Measurements from ENCODE around the gene NDUFAF7. TPM values are rescaled to one million over a fixed set of nuclear protein-coding genes. Genes with fewer than 3 reads are reported as not detected.

The NDUFAF7 gene
- total RNA-seq = 10 to 100 TPM; 11.3 to 35.7 (median 19.3) TPM

GRCh38 chr2:37231241-37232130, at the start of gene NDUFAF7, which contains the start of gene CEBPZ:
TSS of gene NDUFAF7 (plus strand) at chr2:37231658. CDS start at chr2:37231706, 48 bp downstream.
TSS of gene CEBPZ (minus strand) at chr2:37231596. CDS start at chr2:37231567, 29 bp downstream.
- Histone ChIP-seq H3K27ac (peak within 1 kb of the TSS; percentile 88 to 94), H3K4me3 (peak within 1 kb of the TSS; percentile 76 to 98), H3K4me1 (peaks cover 12 to 13% of the 10 kb centered on the region in 2 donors), H3K9me3 (no peaks in the 10 kb centered on the region), H3K27me3 (no peaks in the 10 kb centered on the region), H3K36me3 (no peaks in the 10 kb centered on the region)
- intact Hi-C loops (cut with DNase I; ENCODE audit: low total_unique reads) = no loop called here
- peak; percentile 90 to 91 for DNase-seq
- TF ChIP-seq CTCF (IDR thresholded peaks at IDR 0.05) (peak in 2 of 4 experiments; percentile 5 to 17), POLR2A (IDR thresholded peaks at IDR 0.05) (peak; percentile 71 to 75)

- H3K36me3 ChIP-seq = no peaks in the 10 kb centered on the region
- TF ChIP-seq CTCF (IDR thresholded peaks at IDR 0.05) (no peak), POLR2A (IDR thresholded peaks at IDR 0.05) (no peak)
- H3K4me1 ChIP-seq = no peaks in the 10 kb centered on the region
- no peaks in the 10 kb centered on the region for H3K27me3 ChIP-seq
- no peak overlapping the region for H3K27ac ChIP-seq
- intact Hi-C loops (cut with DNase I; ENCODE audit: low total_unique reads) = no loop called here
- no peaks in the 10 kb centered on the region for H3K9me3 ChIP-seq
- H3K4me3 ChIP-seq = no peak overlapping the region
- DNase-seq = no peak
These were observed 49.5 kb upstream of the NDUFAF7 start for GRCh38 chr2:37181726-37182684.

- TF ChIP-seq POLR2A (IDR thresholded peaks at IDR 0.05) (no peak), CTCF (IDR thresholded peaks at IDR 0.05) (no peak)
- no peaks in the 10 kb centered on the region for H3K9me3 ChIP-seq
- no peak within 1 kb of the TSS for H3K27ac ChIP-seq
- no peaks in the 10 kb centered on the region for H3K4me1 ChIP-seq
- intact Hi-C loops (cut with DNase I; ENCODE audit: low total_unique reads) = no loop called here
- DNase-seq = no peak
- no peak within 1 kb of the TSS for H3K4me3 ChIP-seq
- no peaks in the 10 kb centered on the region for H3K27me3 ChIP-seq
- no peaks in the 10 kb centered on the region for H3K36me3 ChIP-seq
These were observed 42.9 kb upstream of the NDUFAF7 start, which contains the start of gene SULT6B1 for GRCh38 chr2:37188570-37188969. TSS of gene SULT6B1 (minus strand) at chr2:37188670. CDS start at chr2:37188640, 30 bp downstream.

GRCh38 chr2:37189452-37190153, 41.9 kb upstream of the NDUFAF7 start:
- Histone ChIP-seq H3K27me3 (no peaks in the 10 kb centered on the region), H3K27ac (no peak overlapping the region), H3K9me3 (no peaks in the 10 kb centered on the region), H3K4me1 (no peaks in the 10 kb centered on the region), H3K36me3 (no peaks in the 10 kb centered on the region), H3K4me3 (no peak overlapping the region)
- intact Hi-C loops (cut with DNase I; ENCODE audit: low total_unique reads) = no loop called here
- TF ChIP-seq POLR2A (IDR thresholded peaks at IDR 0.05) (no peak), CTCF (IDR thresholded peaks at IDR 0.05) (no peak)
- no peak for DNase-seq
